ENCODE measurements around the gene MPO.

- TF ChIP-seq RAD21 (IDR thresholded peaks at IDR 0.05 in 1 of 2, conservative IDR thresholded peaks at IDR 0.05 in 1 of 2; ENCODE audit: low read depth in 2 of 2, low read length in 2 of 2) (peak; percentile 30 to 36; a peak in 3 of 4 replicates), CHD7 (IDR thresholded peaks at IDR 0.05; ENCODE audit: insufficient replicate concordance, low read length) (no peak)
These were observed 32.1 kb upstream of the MPO start for GRCh38 chr17:58312829-58313228.
